Nephron progenitor cell (in vitro differentiated cells): Measurements from ENCODE around the gene BTBD9.

ENCODE experiments used
- DNase-seq: peaks from one replicate; pipeline ENCODE4 v3.0.0; 2021
- H3K27ac Mint-ChIP-seq: 2 replicates; pipeline ENCODE4 v1.8.0; 2021; ENCODE audit warnings: mild to moderate bottlenecking, moderate library complexity, mixed read lengths
- H3K27me3 Mint-ChIP-seq: 2 replicates; pipeline ENCODE4 v1.8.0; 2021; ENCODE audit warnings: mild to moderate bottlenecking, low read depth, mixed read lengths; ENCODE audit not compliant: poor library complexity
- H3K36me3 Mint-ChIP-seq: 2 replicates; pipeline ENCODE4 v1.8.0; 2021; ENCODE audit warnings: low read depth, mixed read lengths
- H3K4me1 Mint-ChIP-seq: 2 replicates; pipeline ENCODE4 v1.8.0; 2021; ENCODE audit warnings: mixed read lengths
- H3K4me3 Mint-ChIP-seq: 2 replicates; pipeline ENCODE4 v1.8.0; 2021; ENCODE audit warnings: mild to moderate bottlenecking, moderate library complexity, mixed read lengths
- H3K9me3 Mint-ChIP-seq: 2 replicates; pipeline ENCODE4 v1.8.0; 2021; ENCODE audit warnings: mild to moderate bottlenecking, moderate library complexity, mixed read lengths
- TF ChIP-seq, protein P1 (sequence below): fragments of 200-600 bp; sonication (generic); IDR thresholded peaks from 2 replicates; pipeline ENCODE4 v1.5.0; 2021; ENCODE audit warnings: antibody characterized with exemption

The BTBD9 gene

DNA sequence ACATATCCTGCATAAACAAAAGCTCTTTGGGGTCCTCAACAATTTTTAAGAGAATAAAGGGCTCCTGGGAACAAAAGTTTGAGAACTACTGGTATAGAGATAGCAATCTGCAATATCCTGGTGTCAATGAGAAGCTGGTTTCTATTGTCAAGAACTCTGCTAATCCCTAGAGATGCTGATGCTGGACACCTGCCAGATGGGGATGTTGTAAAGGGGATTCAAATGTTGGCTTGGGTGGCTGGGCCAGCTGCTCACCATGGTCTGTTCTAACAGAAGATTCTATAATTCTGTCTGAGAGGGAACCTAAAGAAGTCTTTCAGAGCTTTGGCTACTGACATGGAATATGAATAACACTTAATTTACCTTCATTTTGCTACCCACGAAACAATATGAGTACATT, 137.8 kb downstream of the BTBD9 start:
- H3K36me3 Mint-ChIP-seq, result no peaks in the 10 kb centered on the region
- H3K9me3 Mint-ChIP-seq, result no peaks in the 10 kb centered on the region

DNA sequence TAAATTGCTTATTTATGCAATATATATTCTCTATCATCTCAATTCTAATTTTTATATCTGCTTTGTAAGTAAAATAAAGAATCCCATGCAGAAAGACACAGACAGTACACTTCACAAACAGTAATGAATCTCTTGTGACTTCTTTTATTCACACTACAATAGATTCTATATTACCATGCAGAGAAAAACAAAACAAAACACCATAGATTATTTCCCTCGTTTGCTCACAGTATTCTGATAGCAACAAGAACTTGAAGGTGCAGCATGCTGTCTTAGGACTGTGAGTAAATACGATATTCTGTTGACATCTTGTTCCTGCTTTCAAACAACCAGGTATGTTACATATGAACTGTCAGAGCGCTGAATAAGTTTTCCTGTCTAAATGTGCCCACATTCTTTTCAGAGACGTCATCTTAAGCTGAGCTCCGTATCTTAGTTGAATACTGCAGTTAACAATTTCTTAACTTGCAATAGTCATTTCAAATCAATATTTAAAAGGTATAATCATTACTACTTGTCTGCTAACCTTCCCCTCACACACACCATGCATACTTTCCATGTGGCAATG, 140.1 kb downstream of the BTBD9 start:
- H3K4me3 Mint-ChIP-seq, result no peak overlapping the region
- DNase-seq, result no peak
- H3K27me3 Mint-ChIP-seq, result peaks cover 3% of the 10 kb centered on the region
- H3K27ac Mint-ChIP-seq, result no peak overlapping the region
- TF ChIP-seq, protein P1, sequence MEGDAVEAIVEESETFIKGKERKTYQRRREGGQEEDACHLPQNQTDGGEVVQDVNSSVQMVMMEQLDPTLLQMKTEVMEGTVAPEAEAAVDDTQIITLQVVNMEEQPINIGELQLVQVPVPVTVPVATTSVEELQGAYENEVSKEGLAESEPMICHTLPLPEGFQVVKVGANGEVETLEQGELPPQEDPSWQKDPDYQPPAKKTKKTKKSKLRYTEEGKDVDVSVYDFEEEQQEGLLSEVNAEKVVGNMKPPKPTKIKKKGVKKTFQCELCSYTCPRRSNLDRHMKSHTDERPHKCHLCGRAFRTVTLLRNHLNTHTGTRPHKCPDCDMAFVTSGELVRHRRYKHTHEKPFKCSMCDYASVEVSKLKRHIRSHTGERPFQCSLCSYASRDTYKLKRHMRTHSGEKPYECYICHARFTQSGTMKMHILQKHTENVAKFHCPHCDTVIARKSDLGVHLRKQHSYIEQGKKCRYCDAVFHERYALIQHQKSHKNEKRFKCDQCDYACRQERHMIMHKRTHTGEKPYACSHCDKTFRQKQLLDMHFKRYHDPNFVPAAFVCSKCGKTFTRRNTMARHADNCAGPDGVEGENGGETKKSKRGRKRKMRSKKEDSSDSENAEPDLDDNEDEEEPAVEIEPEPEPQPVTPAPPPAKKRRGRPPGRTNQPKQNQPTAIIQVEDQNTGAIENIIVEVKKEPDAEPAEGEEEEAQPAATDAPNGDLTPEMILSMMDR, result no peak
- no peaks in the 10 kb centered on the region for H3K4me1 Mint-ChIP-seq
- H3K9me3 Mint-ChIP-seq, result no peaks in the 10 kb centered on the region
- no peaks in the 10 kb centered on the region for H3K36me3 Mint-ChIP-seq

More for the DNA sequence above, 137.8 kb downstream of the BTBD9 start:
- no peak for DNase-seq
- TF ChIP-seq, protein P1, result no peak
- Mint-ChIP-seq H3K27me3 (no peaks in the 10 kb centered on the region), H3K4me1 (no peaks in the 10 kb centered on the region), H3K27ac (no peak overlapping the region), H3K4me3 (no peak overlapping the region)

DNA sequence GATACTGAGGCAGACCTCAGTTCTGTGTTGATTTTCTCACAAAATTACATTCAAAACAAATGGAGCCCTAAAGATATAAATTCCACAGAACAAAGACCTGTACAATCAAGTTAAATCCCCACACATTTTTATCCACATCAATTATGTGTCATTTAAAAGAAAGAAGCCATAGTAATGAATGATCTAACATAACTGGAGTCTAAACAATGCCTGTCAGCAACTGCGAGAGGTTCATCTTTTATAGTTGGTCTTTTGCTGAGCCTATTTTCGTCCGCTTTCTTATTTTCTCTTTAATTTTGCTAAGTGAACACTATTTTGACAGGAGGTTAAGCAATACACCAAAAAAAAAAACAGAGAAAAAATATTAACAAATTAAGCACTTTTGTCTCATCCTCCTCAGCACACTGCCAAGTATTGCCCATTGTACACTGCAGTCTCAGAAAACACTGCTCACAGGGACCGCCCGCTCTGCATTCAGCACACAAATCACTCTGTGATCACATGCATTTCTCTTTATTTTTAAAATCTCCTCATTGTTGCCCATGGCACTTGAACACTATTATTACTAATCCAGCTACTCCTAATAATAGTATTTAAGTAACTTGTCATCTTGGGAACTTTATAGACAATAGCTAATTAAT, 140.8 kb downstream of the BTBD9 start:
- Mint-ChIP-seq H3K27me3 (peaks cover 3% of the 10 kb centered on the region), H3K4me3 (no peak overlapping the region), H3K36me3 (no peaks in the 10 kb centered on the region), H3K27ac (peak overlapping the region; percentile 18), H3K4me1 (no peaks in the 10 kb centered on the region), H3K9me3 (no peaks in the 10 kb centered on the region)
- no peak for DNase-seq
- TF ChIP-seq, protein P1, result no peak

DNA sequence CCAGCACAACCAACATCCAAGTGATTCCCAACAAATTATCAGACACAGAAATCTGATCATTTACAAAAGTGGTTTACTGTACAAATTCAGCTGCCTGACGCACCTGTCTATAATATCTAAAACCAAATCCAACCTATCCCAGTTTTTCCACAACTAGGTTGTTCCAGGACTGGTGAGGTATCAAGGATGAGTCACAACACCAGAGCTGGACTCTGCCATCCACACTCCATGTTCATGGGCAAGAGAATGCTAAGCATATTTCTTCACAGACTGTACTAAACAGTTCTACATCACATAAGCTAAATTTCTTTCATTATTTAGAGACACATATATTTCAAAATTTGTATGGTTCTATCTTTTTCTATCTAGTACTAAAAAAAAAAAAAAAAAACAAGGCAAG, 141.6 kb downstream of the BTBD9 start:
- no peaks in the 10 kb centered on the region for H3K36me3 Mint-ChIP-seq
- H3K27ac Mint-ChIP-seq, result no peak overlapping the region
- H3K27me3 Mint-ChIP-seq, result peaks cover 3% of the 10 kb centered on the region
- TF ChIP-seq, protein P1, result no peak
- H3K4me1 Mint-ChIP-seq, result peaks cover 6% of the 10 kb centered on the region
- DNase-seq, result no peak
- no peak overlapping the region for H3K4me3 Mint-ChIP-seq
- H3K9me3 Mint-ChIP-seq, result no peaks in the 10 kb centered on the region

DNA sequence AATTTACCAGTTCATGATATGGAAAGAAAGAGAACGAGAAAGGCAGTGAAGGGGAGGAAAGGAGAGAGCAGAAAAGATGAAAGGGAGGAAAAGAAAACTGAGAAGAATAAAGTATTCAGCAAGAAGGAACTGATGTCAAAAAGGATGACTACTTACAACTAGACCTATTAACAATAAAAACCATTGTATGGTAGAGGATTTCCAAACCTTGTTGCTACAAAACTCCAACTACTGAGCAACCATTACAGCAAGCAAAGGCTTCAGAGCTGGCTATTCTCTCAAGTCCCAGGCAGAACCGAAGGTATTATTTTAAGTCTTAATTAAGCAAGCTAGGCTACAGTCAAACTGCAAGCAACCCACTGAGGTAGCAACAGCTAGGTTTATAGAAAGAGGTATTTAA, 142.2 kb downstream of the BTBD9 start:
- H3K4me1 Mint-ChIP-seq, result peaks cover 8% of the 10 kb centered on the region
- no peaks in the 10 kb centered on the region for H3K36me3 Mint-ChIP-seq
- peaks cover 3% of the 10 kb centered on the region for H3K27me3 Mint-ChIP-seq
- no peak for DNase-seq
- no peak overlapping the region for H3K4me3 Mint-ChIP-seq
- H3K27ac Mint-ChIP-seq, result no peak overlapping the region
- H3K9me3 Mint-ChIP-seq, result no peaks in the 10 kb centered on the region
- TF ChIP-seq, protein P1, result no peak
